Stimulated activated CD8-positive, alpha-beta memory T cell treated with anti-CD3 and anti-CD28 coated beads, Interleukin-2, amount 100 ng/mL, for 1 hour (primary cell): ENCODE data around the gene NFIC.
"Not testable (repeated sequence)": the region's sequence is repeated elsewhere in the genome, so short reads cannot be mapped to it uniquely, and the experiment has no call there.

Source experiments
- DNase-seq, 2 donors: peaks; one replicate each; pipeline ENCODE4 v3.0.0-alpha.2; 2020; ENCODE audit warnings: low read depth in 2 of 2

The NFIC gene

GRCh38 chr19:3491396-3492119 is 125.2 kb downstream of the NFIC start:
- DNase-seq = no peak

- DNase-seq = no peak
These were observed 125.9 kb downstream of the NFIC start for GRCh38 chr19:3492131-3492839.

GRCh38 chr19:3492919-3493318 is 126.5 kb downstream of the NFIC start:
- no peak for DNase-seq

DNA sequence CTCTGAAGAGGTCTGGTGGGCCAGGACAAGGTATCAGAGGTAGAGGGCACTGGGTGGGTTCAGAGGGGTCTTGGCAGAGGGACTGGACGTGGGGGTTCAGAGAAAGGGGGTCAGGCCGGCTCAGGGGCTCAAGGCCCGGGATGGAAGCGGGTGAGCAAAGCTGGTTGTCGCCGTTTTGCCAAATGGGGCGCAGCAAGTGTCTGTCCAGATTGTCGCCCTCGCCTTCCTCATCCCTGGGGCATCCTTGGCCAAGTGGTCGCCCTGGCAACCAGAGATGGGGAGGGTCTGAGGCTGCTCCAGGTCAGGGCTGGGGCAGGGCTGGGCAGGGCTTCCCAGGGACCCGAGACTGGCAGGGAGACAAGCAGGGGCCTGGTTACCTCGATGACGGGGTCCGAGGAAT is 127.3 kb downstream of the NFIC start:
- no peak for DNase-seq

GRCh38 chr19:3494051-3494450 is 127.7 kb downstream of the NFIC start:
- DNase-seq = no peak

GRCh38 chr19:3494559-3494958 is 128.2 kb downstream of the NFIC start:
- no peak for DNase-seq

DNA sequence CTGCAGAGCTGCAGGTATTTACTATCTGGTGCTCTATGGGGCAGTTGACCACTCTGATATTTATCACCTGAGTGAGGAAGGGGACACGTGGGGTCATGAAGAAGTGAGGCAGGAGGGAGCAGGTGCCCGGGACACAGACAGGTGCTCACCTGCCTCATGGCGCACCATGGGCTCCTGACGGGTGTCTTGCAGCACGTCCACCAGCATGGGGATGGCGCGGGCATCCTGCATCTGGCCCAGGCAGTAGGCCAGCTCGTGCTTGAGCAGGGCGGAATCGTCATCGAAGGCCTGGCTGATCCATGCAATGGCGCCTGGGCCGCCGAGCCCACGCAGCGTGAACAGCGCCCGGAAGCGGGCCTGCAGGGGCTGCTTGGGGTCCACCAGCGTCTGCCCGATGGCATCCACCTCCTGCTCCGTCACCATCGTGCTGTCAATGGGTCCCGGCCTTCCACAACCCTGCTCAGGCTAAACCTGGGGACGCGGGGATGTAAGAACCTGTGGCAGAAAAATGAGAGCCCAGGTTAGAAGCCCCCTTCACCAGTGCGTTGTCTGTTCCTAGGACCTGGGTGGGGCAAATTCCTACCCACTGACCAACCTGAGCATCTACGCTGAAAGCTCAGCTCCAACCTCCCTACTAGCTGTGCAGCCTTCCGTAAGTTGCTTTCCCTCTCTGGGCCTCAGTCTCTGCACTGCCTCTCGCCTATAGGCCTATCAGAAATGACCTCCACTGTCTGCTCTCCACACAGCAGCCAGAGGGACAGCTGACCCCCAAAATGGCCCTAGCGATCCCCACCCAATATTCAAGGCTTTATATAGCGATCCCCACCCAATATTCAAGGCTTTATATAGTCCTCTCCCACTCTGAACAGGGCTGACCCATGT is 130.2 kb downstream of the NFIC start:
- DNase-seq = no peak

GRCh38 chr19:3497757-3498520 is 131.6 kb downstream of the NFIC start:
- no peak for DNase-seq

DNA sequence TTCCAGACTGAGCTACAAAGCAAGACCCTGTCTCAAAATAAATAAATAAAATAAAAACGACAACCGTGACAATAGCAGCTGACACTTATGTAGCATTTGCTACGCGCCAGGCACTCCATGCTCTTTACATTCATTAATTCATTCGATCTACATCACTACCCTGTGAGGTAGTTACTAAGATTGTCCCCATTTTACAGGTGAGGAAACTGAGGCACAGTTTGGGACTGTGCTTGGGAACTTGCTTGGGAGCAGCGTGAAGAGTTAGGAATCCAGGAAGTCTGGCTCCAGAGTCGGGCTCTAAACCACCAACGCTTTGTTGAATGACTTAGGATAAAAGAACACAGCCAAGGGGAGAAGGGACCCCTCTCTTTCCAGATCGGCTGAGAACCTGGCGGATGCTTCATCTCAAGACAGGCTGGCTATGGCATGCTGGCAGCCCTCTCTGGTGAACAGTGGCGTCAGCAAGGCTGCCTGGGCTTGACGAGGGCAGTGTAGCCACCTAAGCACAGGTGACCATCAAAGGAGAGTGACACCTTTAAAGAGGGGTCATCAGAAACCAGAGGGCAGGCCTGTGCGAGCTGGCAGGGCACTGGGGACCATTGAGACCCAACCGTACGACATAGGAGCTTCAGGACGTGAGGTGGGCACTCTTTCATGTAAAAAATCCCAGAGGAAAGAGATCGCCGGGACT is 133.5 kb downstream of the NFIC start:
- no peak for DNase-seq

GRCh38 chr19:3500429-3501101 is 134.2 kb downstream of the NFIC start, which contains the start of gene DOHH:
DOHH (minus strand) TSS chr19:3500674; CDS start chr19:3496814, 3,860 bp downstream.
- peak; percentile 86 to 93 for DNase-seq

- DNase-seq = no peak
These were observed 135.4 kb downstream of the NFIC start for GRCh38 chr19:3501780-3502179.

GRCh38 chr19:3503036-3503572 is 136.7 kb downstream of the NFIC start:
- no peak for DNase-seq

DNA sequence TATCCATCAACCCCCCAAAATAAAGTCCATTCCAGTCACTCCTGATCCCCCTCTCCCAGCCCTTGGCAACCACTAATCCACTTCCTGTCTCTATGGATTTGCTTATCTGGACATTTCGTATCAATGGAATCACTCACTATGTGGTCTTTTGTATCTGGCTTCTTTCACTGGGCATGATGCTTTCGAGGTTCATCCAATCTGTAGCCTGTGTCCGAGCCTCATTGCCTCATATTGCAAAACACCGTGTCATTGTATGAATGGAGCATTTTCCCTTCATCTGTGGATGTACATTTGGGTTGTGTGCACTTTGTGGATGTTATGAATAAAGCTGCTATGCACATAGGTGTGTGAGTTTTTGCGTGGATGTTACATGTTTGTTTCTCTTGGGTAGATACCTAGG is 138.4 kb downstream of the NFIC start:
- DNase-seq = no peak

- DNase-seq = peak; percentile 99 to 100
These were observed 139.4 kb downstream of the NFIC start, which contains the start of gene FZR1 for GRCh38 chr19:3505598-3506383. FZR1 (plus strand) TSS chr19:3506311; CDS start chr19:3522990, 16,679 bp downstream.

GRCh38 chr19:3506384-3507340 is 140.3 kb downstream of the NFIC start:
- DNase-seq = no peak

DNA sequence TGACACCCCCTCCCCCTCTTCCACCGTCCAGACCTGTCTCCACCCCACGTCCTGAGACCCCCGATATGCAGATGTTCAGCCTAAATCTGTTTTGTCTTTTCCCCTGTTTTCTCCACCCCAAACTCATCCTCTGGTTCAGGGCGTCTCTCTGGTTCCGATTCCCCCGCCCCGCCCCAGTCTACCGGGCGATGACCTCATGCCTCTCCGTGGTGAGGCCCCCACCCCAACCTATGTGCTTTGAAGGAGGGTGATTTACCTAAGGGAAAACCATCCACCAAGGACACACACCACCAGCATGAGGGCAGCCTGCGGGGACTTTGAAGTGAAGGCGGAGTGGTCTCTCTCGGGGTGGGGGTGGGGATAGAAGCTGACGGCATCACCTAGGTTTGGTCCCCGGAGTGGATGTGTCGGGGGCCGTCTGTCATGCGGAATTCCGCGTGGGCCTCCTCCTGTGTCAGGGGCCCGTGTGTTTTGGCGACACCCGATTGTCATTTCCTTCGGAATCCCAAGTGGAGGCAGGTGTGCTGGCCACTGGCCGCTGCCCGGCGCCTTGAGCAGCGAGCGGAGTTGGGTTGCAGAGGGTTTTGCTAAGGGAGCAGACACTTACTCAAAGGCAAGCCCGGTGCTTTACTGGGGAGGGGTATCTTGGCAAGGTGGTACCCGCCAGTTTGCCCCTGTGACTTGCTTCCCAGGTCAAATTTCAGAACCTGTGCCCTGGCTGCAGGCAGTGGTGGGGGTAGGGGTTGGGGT is 141.2 kb downstream of the NFIC start:
- no peak for DNase-seq

- DNase-seq = not testable (repeated sequence)
These were observed 141.8 kb downstream of the NFIC start for GRCh38 chr19:3508121-3508661.
